HFFc6 (cell line): ENCODE measurements around the gene IL23A. TPM values are rescaled to one million over a fixed set of nuclear protein-coding genes. Genes with fewer than 3 reads are reported as not detected.
"Not testable (repeated sequence)": the region's sequence is repeated elsewhere in the genome, so short reads cannot be mapped to it uniquely, and the experiment has no call there.

Experiments used
- DNase-seq: peaks from one replicate; pipeline ENCODE4 v3.0.0-alpha.2; 2018
- H3K27ac Mint-ChIP-seq: 2 replicates; pipeline ENCODE4 v1.8.0; 2020; ENCODE audit warnings: mild to moderate bottlenecking, mixed read lengths
- H3K27me3 Mint-ChIP-seq: 2 replicates; pipeline ENCODE4 v1.8.0; 2021; ENCODE audit warnings: mild to moderate bottlenecking, moderate library complexity, mixed read lengths; ENCODE audit not compliant: insufficient read depth
- H3K36me3 Mint-ChIP-seq: 2 replicates; pipeline ENCODE4 v1.8.0; 2021; ENCODE audit warnings: low read depth, mixed read lengths
- H3K4me1 Mint-ChIP-seq: 2 replicates; pipeline ENCODE4 v1.8.0; 2020; ENCODE audit warnings: low read depth, mixed read lengths
- H3K4me3 Mint-ChIP-seq: 2 replicates; pipeline ENCODE4 v1.8.0; 2020; ENCODE audit warnings: mild to moderate bottlenecking, moderate library complexity, mixed read lengths
- H3K9me3 Mint-ChIP-seq: 2 replicates; pipeline ENCODE4 v1.8.0; 2020; ENCODE audit warnings: mild to moderate bottlenecking, mixed read lengths
- CTCF ChIP-seq: fragments of 200-600 bp; sonication (generic); IDR thresholded peaks from 2 replicates; pipeline ENCODE4 v1.5.0; 2021; ENCODE audit warnings: antibody characterized with exemption, mild to moderate bottlenecking
- total RNA-seq, 6 experiments: library from RNA; stranded (reverse); fragmentation: NEBNext Ultra II Directional; extraction: Animal tissue kit (Norgen Biotek cat#: 25700); gene quantifications; 2 replicates in 1 of 6; 3 replicates in 5 of 6; pipeline ENCODE4 v1.2.3, GENCODE V29; 2021

Gene IL23A
- total RNA-seq, 6 experiments from 2014 or later: 0.38 TPM; not detected in 5

GRCh38 chr12:56330936-56331490 is 7.7 kb upstream of the IL23A start:
- H3K27ac Mint-ChIP-seq: no peak overlapping the region
- peaks cover 22% of the 10 kb centered on the region for H3K4me1 Mint-ChIP-seq
- DNase-seq: no peak
- no peaks in the 10 kb centered on the region; the same call in 1 of the 2 replicates for H3K36me3 Mint-ChIP-seq
- H3K4me3 Mint-ChIP-seq: no peak overlapping the region
- no peaks in the 10 kb centered on the region for H3K9me3 Mint-ChIP-seq
- no peak for TF ChIP-seq CTCF
- peaks cover 7% of the 10 kb centered on the region for H3K27me3 Mint-ChIP-seq

GRCh38 chr12:56332512-56333196 is 6.0 kb upstream of the IL23A start:
- Mint-ChIP-seq H3K27ac (peak overlapping the region; percentile 99), H3K4me3 (peak overlapping the region; percentile 96), H3K4me1 (peaks cover 22% of the 10 kb centered on the region), H3K27me3 (peaks cover 9% of the 10 kb centered on the region), H3K36me3 (no peaks in the 10 kb centered on the region), H3K9me3 (no peaks in the 10 kb centered on the region)
- no peak for DNase-seq
- TF ChIP-seq CTCF: no peak

- peak overlapping the region; percentile 99 for H3K27ac Mint-ChIP-seq
These were observed 5.4 kb upstream of the IL23A start for GRCh38 chr12:56333197-56333678.

DNA sequence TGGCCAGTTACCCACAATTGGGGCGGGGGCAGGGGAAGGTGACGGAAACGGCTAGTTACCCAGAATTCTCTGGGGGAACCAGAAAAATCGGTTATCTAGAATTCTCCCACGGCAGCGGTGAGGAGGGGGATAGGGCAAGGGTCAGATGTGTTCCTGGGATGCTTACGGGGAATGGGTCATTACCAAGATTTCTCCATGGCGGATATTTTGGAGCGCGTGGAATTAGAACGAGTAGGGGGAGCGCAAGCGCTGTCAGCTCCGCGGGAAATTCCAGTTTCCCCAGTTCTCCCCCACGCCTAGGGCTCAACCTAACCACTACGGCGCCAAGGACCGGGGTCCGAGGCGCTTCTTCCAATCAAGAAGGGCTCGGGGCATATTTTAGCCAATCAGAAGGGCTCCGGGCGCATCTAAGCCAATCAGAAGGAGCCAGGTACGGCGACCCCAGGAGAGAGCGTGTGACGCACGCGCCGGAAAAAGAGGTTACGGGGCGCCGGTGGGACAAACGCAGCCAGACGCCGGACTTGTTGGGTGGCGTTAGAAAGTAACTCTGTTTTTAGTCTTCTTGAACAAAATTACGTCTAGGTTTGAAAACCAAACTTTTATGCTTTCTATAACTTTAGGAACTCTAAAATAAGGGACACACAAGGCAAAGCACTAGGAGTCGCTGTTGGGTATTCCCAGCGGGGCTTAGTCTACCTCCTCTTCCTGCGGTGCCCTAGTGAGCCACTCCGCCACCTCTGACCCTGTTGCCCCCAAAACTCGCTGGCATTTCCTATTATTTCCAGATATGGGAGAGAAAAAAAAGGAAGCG is 4.8 kb upstream of the IL23A start, which contains the start of gene PAN2:
TSS of gene PAN2 (minus strand) at position 322 of the 811 bp plus-strand sequence. CDS start 906 bp downstream, outside the sequence.
- H3K4me3 Mint-ChIP-seq: peak within 1 kb of the TSS; percentile 96
- peak; percentile 78 for TF ChIP-seq CTCF
- H3K27me3 Mint-ChIP-seq: peaks cover 10% of the 10 kb centered on the region
- peak; percentile 89 for DNase-seq
- peaks cover 26% of the 10 kb centered on the region for H3K4me1 Mint-ChIP-seq
- H3K27ac Mint-ChIP-seq: peak within 1 kb of the TSS; percentile 99
- no peaks in the 10 kb centered on the region for H3K9me3 Mint-ChIP-seq
- H3K36me3 Mint-ChIP-seq: no peaks in the 10 kb centered on the region

More at GRCh38 chr12:56333197-56333678, 5.4 kb upstream of the IL23A start:
- H3K36me3 Mint-ChIP-seq: no peaks in the 10 kb centered on the region
- H3K9me3 Mint-ChIP-seq: no peaks in the 10 kb centered on the region
- no peak for TF ChIP-seq CTCF
- H3K4me1 Mint-ChIP-seq: peaks cover 22% of the 10 kb centered on the region
- peaks cover 10% of the 10 kb centered on the region for H3K27me3 Mint-ChIP-seq
- no peak for DNase-seq
- H3K4me3 Mint-ChIP-seq: peak overlapping the region; percentile 96

DNA sequence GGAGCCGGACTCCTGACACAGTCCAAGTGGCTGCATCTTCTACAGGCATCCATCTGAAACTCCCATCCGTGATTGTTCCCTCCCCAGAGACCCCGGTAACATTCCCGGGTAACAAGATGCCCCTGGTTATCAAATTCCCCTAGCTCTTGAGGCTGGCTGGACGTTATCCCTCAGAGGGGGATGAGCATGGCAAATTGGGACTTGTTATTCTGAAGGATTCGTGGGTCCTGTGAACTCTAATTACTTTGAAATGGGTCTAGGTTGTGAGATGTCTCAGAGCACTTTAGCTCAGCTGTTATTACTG is 4.2 kb upstream of the IL23A start:
- H3K4me3 Mint-ChIP-seq: peak overlapping the region; percentile 96
- no peak for DNase-seq
- peaks cover 10% of the 10 kb centered on the region for H3K27me3 Mint-ChIP-seq
- TF ChIP-seq CTCF: peak; percentile 27
- H3K27ac Mint-ChIP-seq: peak overlapping the region; percentile 99
- no peaks in the 10 kb centered on the region for H3K9me3 Mint-ChIP-seq
- H3K36me3 Mint-ChIP-seq: no peaks in the 10 kb centered on the region
- peaks cover 29% of the 10 kb centered on the region for H3K4me1 Mint-ChIP-seq

DNA sequence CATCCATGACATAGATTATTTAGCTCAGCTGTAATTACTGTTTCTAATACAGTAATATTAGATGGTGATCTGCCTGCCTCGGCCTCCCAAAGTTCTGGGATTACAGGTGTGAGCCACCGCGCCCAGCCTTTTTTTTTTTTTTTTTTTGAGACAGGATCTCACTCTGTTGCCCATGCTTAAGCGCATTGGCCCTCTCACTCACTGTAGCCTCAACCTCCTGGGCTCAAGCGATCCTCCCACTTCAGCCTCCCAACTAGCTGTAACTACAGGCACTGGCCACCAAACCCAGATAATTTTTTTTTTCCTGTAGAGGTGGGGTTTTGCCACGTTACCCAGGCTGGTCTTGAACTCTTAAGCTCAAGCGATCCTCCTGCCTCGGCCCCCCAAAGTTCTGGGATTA is 3.2 kb upstream of the IL23A start:
- H3K9me3 Mint-ChIP-seq, H3K36me3 Mint-ChIP-seq, H3K27ac Mint-ChIP-seq, H3K27me3 Mint-ChIP-seq, H3K4me3 Mint-ChIP-seq, DNase-seq: not testable (repeated sequence)
- H3K4me1 Mint-ChIP-seq: peaks cover 29% of the 10 kb centered on the region
